NOMO-1 (cell line): ENCODE measurements around the gene TMEM131L.
"Not testable (repeated sequence)": the region's sequence is repeated elsewhere in the genome, so short reads cannot be mapped to it uniquely, and the experiment has no call there.

Source experiments
- DNase-seq, 2 experiments: peaks; one replicate each; lab custom pipeline; 2025; ENCODE audit not compliant: unreplicated experiment in 2 of 2; lab: John Stamatoyannopoulos, UW

The TMEM131L gene

GRCh38 chr4:153566631-153567150, 100.5 kb downstream of the TMEM131L start:
- DNase-seq, result no peak

GRCh38 chr4:153567660-153568059, 101.5 kb downstream of the TMEM131L start:
- not testable (repeated sequence) for DNase-seq

GRCh38 chr4:153570228-153570973, 104.2 kb downstream of the TMEM131L start:
- no peak for DNase-seq

- no peak for DNase-seq
Observed at GRCh38 chr4:153571006-153571545, 104.9 kb downstream of the TMEM131L start.

DNA sequence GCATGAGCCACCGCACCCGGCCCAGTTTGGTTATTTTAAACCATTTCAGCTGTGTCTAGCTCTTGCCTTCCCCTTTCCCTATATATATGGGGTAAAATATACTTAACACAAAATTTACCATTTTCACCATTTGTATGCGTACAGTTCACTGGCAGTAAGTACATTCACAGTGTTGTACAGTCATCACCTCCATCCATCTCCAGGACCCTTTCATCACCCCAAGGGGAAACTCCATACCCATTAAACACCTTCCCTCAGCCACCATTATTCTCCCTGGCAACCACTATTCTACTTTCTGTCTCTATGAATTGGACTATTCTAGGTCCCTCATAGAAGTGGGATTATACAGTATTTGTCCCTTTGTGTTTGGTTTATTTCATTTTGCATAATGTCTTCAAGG, 106.4 kb downstream of the TMEM131L start:
- no peak for DNase-seq

DNA sequence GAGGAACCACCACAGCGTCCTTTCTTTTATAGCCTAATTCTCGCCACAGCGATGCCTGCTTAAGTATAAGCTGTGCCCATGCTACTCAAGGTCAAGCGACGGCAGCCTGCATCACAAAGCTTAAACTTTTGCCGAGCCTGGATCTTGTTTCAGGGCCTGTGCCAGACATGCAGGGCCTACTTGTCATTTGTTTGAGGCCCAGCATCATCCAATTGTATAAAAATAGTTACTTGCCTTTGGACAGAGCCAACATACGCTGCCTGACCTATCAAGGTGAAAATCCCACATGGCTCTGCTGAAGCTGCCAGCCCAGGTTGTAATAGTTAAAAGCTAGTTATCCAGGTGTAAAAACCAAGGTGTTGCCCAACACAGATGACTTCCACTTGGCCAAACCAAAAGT, 107.1 kb downstream of the TMEM131L start:
- no peak for DNase-seq

GRCh38 chr4:153573881-153574802, 108.0 kb downstream of the TMEM131L start:
- DNase-seq, result peak; percentile 46 to 66

DNA sequence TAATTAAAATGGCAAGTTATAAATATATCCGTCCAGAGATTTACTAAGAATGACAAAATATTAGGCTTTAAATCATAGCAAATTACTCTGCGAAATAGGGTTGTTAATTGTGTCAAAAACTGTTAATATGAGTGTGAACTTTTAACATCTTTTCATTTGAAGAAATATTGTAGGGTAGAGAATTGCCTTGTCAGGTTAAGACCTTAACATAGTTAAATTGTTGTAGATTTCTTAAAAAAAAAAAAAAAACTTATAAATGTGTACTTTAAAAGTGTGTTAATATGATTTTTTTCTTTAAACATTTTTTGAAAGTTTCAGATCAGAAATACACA, 110.2 kb downstream of the TMEM131L start:
- no peak for DNase-seq

DNA sequence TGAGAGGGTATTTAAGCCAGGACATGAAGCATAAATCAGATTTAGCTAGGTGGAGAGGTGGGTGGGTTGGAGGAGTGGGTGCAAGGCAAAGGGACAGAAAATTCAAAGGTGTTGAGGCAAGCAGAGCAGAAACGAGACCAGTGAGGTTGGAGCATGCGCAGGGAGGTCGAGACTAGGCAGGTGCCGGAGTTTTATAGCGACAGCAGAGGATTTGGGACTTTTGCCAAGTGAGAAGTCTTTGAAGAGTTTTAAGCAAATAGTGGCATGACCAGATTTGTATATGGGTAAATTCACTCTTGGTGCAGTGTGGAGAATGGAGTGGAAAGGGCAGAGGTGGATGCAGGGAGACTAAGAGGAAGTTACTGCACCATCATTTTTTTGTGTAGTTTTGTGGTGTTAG, 110.9 kb downstream of the TMEM131L start:
- DNase-seq, result no peak

GRCh38 chr4:153579410-153579809, 113.2 kb downstream of the TMEM131L start:
- DNase-seq, result no peak

DNA sequence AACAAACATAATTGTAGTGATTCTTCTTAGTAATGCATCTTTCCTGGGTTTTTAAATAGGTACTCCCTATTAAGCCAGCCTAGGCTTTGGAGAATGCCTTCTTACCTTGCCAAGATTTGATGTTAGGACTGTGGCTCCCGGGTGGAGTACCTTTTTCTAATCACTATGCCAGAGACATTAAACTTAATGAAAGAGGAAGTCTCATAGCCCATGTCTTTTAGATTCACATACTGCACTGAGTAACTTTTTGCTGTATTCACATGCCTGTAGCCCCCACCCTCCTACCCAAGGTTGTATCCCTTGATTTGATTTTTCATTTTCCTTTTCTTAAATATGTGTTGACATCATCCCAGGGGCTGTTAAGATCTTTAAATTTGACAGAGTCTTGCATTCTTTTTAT, 113.7 kb downstream of the TMEM131L start:
- DNase-seq, result peak in 1 of 2 experiments; percentile 44

DNA sequence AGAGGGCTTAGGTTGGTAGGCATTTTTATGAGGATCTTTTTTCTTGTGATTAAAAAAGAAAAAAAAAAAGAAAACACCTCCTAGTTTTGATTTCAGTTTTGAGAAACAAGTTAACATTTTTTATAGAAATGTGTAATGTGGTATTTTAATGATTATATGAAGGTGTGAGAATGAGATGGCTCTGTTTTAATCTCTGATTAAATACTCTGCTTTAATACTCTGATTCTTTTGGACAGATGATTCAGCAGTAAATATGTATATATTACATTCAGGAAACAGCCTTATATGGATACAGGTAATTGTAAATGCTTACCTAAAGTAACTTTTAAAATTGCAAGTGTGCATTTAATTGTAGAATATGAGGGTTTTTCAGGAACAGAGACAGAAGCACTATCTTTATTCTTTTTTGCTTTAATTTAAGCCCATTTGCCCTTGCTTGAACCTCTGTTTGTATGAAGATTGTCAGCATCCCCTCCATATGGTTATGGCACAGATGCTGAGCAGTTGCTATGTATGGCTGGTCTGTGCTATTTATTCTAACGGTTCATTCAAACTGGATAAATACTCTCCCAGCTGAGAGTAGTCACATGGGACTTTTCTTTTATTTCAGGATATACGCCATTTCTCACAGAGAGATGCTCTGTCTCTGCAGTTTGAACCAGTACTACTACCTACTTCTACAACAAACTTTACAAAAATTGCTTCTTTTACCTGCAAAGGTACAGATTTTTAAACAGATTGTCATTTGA, 117.0 kb downstream of the TMEM131L start:
- no peak for DNase-seq

DNA sequence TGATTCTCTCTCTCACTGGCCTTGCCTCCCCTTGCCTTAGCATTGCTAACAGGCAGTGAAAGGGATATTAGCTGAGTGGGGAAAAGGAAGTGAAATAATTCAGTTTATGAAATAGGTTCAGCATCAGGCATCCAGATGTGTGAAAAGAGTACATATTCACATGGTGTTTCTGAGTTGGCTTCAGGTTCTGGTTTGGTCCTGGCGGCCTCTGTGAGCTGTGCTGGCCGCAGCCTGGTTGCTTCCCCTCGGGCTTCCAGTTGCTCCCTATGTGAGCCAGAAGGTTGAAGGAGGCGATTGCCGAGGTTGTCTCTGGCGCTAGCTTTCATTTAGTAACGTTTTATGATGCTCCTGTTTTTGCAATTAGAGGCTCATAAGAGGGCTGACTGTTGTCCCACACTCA, 118.9 kb downstream of the TMEM131L start:
- no peak for DNase-seq

DNA sequence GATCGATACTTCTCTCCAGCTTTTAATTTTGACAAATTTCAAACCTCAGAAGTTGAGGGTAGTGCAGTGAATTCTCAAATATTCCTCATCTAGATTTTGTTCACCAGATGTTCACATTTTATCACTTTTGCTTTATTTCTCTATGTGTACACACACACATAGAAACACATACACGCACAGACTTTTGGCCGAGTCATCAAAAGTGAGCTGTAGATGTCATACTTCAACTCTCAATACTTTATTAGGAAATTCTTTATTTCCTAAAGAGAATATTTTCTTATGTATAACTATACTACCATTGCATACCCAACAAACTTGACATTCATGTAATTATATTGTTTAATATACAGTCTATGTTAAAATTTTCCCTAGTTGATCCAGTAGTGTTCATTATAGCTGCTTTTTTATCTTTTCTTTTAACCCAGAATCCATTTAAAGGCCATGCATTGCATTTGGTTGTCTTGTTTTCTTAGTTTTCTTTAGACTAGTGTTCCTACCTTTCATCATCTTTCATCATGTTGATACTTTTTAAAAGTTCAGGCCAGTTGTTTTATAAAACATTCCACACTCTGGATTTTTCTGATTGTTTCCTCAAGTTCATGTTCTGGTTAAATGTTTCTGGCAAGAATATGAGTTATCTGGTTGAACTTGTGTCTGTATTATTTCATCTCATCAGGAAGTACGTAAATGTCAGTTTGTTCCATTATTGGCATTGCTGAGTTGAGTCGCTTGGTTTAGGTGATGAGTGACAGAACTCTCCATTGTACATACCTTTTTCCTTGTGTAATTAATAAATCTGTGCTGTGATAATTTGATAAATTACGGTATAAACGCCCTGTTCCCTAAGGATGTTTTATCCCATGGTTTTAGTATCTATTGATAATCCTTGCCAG, 123.8 kb downstream of the TMEM131L start:
- DNase-seq, result no peak

GRCh38 chr4:153591441-153591840, 125.3 kb downstream of the TMEM131L start:
- no peak for DNase-seq

GRCh38 chr4:153592064-153592463, 125.9 kb downstream of the TMEM131L start:
- no peak for DNase-seq

DNA sequence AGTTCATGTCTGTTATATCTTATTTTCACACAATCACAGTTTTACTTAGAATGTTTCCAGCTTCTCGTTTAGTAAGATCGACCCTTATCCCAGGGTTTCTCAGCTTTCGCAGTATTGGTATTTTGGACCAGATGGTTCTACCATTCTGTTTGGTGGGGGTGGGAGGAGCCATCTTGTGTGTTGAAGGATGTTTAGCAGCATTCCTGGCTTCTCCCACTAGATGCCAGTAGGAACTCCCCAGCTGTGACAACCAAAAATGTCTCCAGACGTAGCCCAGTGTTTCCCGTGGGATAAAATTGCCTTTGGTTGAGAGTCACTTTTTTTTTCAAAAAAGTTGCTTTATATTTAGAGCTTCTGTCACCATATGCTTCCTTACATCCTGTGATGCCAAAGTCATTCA, 127.0 kb downstream of the TMEM131L start:
- DNase-seq, result no peak

GRCh38 chr4:153594210-153594609, 128.1 kb downstream of the TMEM131L start:
- no peak for DNase-seq

- no peak for DNase-seq
Observed at GRCh38 chr4:153595894-153596601, 129.9 kb downstream of the TMEM131L start.
